Measurements from ENCODE around the gene CBX5. TPM values are rescaled to one million over a fixed set of nuclear protein-coding genes. Genes with fewer than 3 reads are reported as not detected.
A peak's percentile ranks its signal among the peaks of the same experiment; 100 is the strongest.

CBX5 gene
- total and polyA plus RNA-seq, 9 of the 15 experiments (the other 6 are each of a cell fraction or from before 2014, with no cell fraction given): 32.6 to 102 (median 59.2) TPM

GRCh38 chr12:54207539-54208294, 72.2 kb downstream of the CBX5 start (continued):
- no peak for TF ChIP-seq RBM22 (IDR thresholded peaks at IDR 0.05; ENCODE audit: low read depth, low read length, poor library complexity, severe bottlenecking)
- no peak for TF ChIP-seq CXXC5 (CRISPR knock-in tag; IDR thresholded peaks at IDR 0.05)
- no peak for TF ChIP-seq SNAPC5 (CRISPR knock-in tag; IDR thresholded peaks at IDR 0.05)
- no peak for TF ChIP-seq NFXL1 (CRISPR knock-in tag; IDR thresholded peaks at IDR 0.05)
- TF ChIP-seq YBX1 (IDR thresholded peaks at IDR 0.05): no peak
- peak; percentile 63 for TF ChIP-seq DEAF1 (CRISPR knock-in tag; IDR thresholded peaks at IDR 0.05)
- TF ChIP-seq CCNT2 (IDR thresholded peaks at IDR 0.05; ENCODE audit: borderline replicate concordance, extremely low read depth, insufficient read length, low read depth, low read length): no peak
- TF ChIP-seq ZBTB9 (CRISPR knock-in tag; IDR thresholded peaks at IDR 0.05): no peak
- no peak for TF ChIP-seq JUNB (CRISPR knock-in tag; conservative IDR thresholded peaks at IDR 0.05)
- no peak for TF ChIP-seq ZFPM2 (CRISPR knock-in tag; IDR thresholded peaks at IDR 0.05)
- TF ChIP-seq RAD21 (CRISPR knock-in tag; conservative IDR thresholded peaks at IDR 0.05 in 1 of 2, IDR thresholded peaks at IDR 0.05 in 1 of 2): peak; percentile 74 to 94
- no peak for TF ChIP-seq ZNF311 (CRISPR knock-in tag; IDR thresholded peaks at IDR 0.05)
- TF ChIP-seq PHB (CRISPR knock-in tag; IDR thresholded peaks at IDR 0.05): no peak
- TF ChIP-seq HDAC8 (tag; IDR thresholded peaks at IDR 0.05): no peak
- TF ChIP-seq ZNF407 (IDR thresholded peaks at IDR 0.05; ENCODE audit: low read depth): no peak
- TF ChIP-seq ADNP (tag; IDR thresholded peaks at IDR 0.05): no peak
- no peak for TF ChIP-seq TCFL5 (CRISPR knock-in tag; conservative IDR thresholded peaks at IDR 0.05)
